Heart left ventricle (tissue), 16 donors: ENCODE measurements around the gene TRRAP. TPM values are rescaled to one million over a fixed set of nuclear protein-coding genes. Genes with fewer than 3 reads are reported as not detected.

Experiments
- ATAC-seq, 4 donors: fragments of 200-7000 bp; cut with Tn5 transposase; one replicate each; pipeline ENCODE4 v1.9.1; 2020 to 2022; ENCODE audit warnings: moderate library complexity in 4 of 4, mild to moderate bottlenecking in 3 of 4, moderate number of reproducible peaks in 1 of 4
- DNase-seq, 5 donors: peaks; one replicate each; pipeline ENCODE4 v3.0.0-alpha.2; 2020
- H3K27ac ChIP-seq, 12 donors: fragments of 200-600 bp; sonication (generic) in 4 of 12; one replicate each; pipeline versions ENCODE4 v1.5.0 to v1.8.0; 2016 to 2022; ENCODE audit warnings: mild to moderate bottlenecking in 2 of 12
- H3K27me3 ChIP-seq, 9 donors: fragments of 200-600 bp; sonication (generic) in 2 of 9; one replicate each; pipeline versions ENCODE4 v1.5.1 to v1.8.0; 2016 to 2022; ENCODE audit warnings: mild to moderate bottlenecking in 3 of 9
- H3K36me3 ChIP-seq, 9 donors: fragments of 200-600 bp; sonication (generic) in 2 of 9; one replicate each; pipeline versions ENCODE4 v1.5.0 to v1.8.0; 2018 to 2022; ENCODE audit warnings: mild to moderate bottlenecking in 2 of 9
- H3K4me1 ChIP-seq, 12 donors: fragments of 200-600 bp; sonication (generic) in 4 of 12; one replicate each; pipeline versions ENCODE4 v1.5.0 to v1.8.0; 2016 to 2022; ENCODE audit warnings: mild to moderate bottlenecking in 3 of 12
- H3K4me3 ChIP-seq, 12 donors: fragments of 200-600 bp; sonication (generic) in 4 of 12; one replicate each; pipeline versions ENCODE4 v1.5.0 to v1.8.0; 2017 to 2022; ENCODE audit warnings: mild to moderate bottlenecking in 9 of 12, moderate library complexity in 4 of 12
- H3K9me3 ChIP-seq, 12 donors: fragments of 200-600 bp; sonication (generic) in 4 of 12; one replicate each; pipeline versions ENCODE4 v1.5.0 to v1.8.0; 2016 to 2022; ENCODE audit warnings: mild to moderate bottlenecking in 1 of 12
- POLR2A ChIP-seq, 2 donors: fragments of 450-650 bp; IDR thresholded peaks; one replicate each; pipeline ENCODE4 v1.6.1; 2017; ENCODE audit warnings: antibody characterized with exemption in 2 of 2, mild to moderate bottlenecking in 2 of 2, moderate library complexity in 2 of 2
- WGBS, 4 donors: extraction: QIAGEN DNeasy Blood & Tissue Kit in 2 of 4; methylation state at CpG; one replicate each; pipeline versions ENCODE4 v1.1.5 to v1.1.7; 2013 to 2018; 5-methylcytosine and 5-hydroxymethylcytosine counted together
- intact Hi-C, 10 donors: fragments of 100-400 bp; cut with DNase I; formaldehyde crosslinking; loops; one replicate each; pipeline versions ENCODE4 v1.11.1 to v1.14.2; 2022
- polyA plus RNA-seq, 2 donors: library from polyadenylated mRNA; stranded (reverse); fragments of 200-250 nt; gene quantifications; one replicate each; pipeline ENCODE4 v1.2.3, GENCODE V29; 2013
- total RNA-seq, 9 donors: library from RNA; depleted of rRNA in 2 of 9; stranded (reverse); fragments of >200 nt in 2 of 9; fragmentation: NEBNext Ultra II Directional in 3 of 9; extraction: Animal tissue kit (Norgen Biotek cat#: 25700) in 3 of 9; gene quantifications; one replicate each; pipeline versions ENCODE4 v1.1.0 to v1.2.4, GENCODE V29; 2016 to 2023
- TF ChIP-seq, protein P1 (sequence below), 12 donors: fragments of 200-600 bp; sonication (generic) in 4 of 12; IDR thresholded peaks; one replicate each; pipeline versions ENCODE4 v1.5.0 to v1.8.0; 2018 to 2022; ENCODE audit warnings: antibody characterized with exemption in 12 of 12, mild to moderate bottlenecking in 5 of 12
- donor health status: ischemic (EF 13 %, LVEDD 7.1; RV severe dilation, severe dysfunction).
- donor health status: healthy with polysubstance abuse.
- donor health status: DM: no; HTN: yes; CAD: no.
- donor health status: DM: no; HTN: no; CAD: no.
- donor health status: ischemic (EF 25% LVEDD 6.9; RV normal size, moderate dysfunction).
- donor health status: ischemic (EF 25% LVEDD 5.7; RV mildly dilated, moderate dysfunction).
- donor health status: healthy.
- donor health status: DM: yes; HTN: yes; CAD: no.
- donor health status: ischemic (EF 35%, LVEDD 5.7; RV mildly dilated, moderate dysfunction).
- donor health status: nonischemic (EF 11% LVEDD 7.7; RV severe dilation, severe dysfunction).
- donor health status: DM: yes; HTN: yes; CAD: no.
- donor health status: PGD.
- donor health status: ischemic (EF 29% LVEDD 5.4; RV normal size, mild dysfunction).
- donor health status: nonischemic (EF 23%, LVEDD 6.1; RV moderate dilation, normal function).

Gene TRRAP
- total and polyA plus RNA-seq, 11 donors, result 9.2 to 29.6 (median 21.6) TPM

DNA sequence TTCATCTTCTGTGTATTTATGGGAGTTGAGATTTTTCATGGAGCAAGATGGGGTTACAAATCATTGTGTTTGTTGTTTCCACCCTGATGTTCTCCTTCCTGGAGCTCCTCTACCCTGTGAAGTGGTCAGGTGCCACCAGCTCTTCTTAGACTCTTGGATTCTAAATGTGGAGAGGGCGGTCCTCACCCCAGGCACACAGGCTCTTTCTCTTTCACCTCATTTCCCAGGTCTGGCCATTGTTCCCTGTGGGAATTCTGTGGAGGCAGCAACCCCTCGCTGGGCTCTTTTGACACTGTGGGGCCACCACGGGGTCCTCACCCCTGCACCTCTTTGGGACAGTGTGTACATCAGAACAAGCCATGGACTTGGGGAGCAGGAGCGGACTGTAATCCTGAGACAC lies 95.9 kb downstream of the TRRAP start:
- Histone ChIP-seq H3K4me3 (no peak overlapping the region), H3K9me3 (no peaks in the 10 kb centered on the region), H3K36me3 (peaks cover 9 to 100% (median 99%) of the 10 kb centered on the region in 9 donors), H3K27me3 (no peaks in the 10 kb centered on the region), H3K27ac (peak overlapping the region in 3 of 12 donors; percentile 62 to 77 (median 73)), H3K4me1 (peaks cover 0 to 12% (median 0%) of the 10 kb centered on the region in 12 donors)
- TF ChIP-seq POLR2A (IDR thresholded peaks at IDR 0.05), result no peak
- TF ChIP-seq, protein P1, sequence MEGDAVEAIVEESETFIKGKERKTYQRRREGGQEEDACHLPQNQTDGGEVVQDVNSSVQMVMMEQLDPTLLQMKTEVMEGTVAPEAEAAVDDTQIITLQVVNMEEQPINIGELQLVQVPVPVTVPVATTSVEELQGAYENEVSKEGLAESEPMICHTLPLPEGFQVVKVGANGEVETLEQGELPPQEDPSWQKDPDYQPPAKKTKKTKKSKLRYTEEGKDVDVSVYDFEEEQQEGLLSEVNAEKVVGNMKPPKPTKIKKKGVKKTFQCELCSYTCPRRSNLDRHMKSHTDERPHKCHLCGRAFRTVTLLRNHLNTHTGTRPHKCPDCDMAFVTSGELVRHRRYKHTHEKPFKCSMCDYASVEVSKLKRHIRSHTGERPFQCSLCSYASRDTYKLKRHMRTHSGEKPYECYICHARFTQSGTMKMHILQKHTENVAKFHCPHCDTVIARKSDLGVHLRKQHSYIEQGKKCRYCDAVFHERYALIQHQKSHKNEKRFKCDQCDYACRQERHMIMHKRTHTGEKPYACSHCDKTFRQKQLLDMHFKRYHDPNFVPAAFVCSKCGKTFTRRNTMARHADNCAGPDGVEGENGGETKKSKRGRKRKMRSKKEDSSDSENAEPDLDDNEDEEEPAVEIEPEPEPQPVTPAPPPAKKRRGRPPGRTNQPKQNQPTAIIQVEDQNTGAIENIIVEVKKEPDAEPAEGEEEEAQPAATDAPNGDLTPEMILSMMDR (IDR thresholded peaks at IDR 0.05), result no peak
- DNase-seq (no peak), ATAC-seq (no peak)
- WGBS, 4 donors, result 90 to 94% (median 93%) methylated on average over 4 of the region's 4 CpGs
- intact Hi-C loops, result loop anchor here in 1 of 10 donors (10.0 kb wide), 1 partner anchor 49 kb away; no protein-coding TSS in a partner anchor

DNA sequence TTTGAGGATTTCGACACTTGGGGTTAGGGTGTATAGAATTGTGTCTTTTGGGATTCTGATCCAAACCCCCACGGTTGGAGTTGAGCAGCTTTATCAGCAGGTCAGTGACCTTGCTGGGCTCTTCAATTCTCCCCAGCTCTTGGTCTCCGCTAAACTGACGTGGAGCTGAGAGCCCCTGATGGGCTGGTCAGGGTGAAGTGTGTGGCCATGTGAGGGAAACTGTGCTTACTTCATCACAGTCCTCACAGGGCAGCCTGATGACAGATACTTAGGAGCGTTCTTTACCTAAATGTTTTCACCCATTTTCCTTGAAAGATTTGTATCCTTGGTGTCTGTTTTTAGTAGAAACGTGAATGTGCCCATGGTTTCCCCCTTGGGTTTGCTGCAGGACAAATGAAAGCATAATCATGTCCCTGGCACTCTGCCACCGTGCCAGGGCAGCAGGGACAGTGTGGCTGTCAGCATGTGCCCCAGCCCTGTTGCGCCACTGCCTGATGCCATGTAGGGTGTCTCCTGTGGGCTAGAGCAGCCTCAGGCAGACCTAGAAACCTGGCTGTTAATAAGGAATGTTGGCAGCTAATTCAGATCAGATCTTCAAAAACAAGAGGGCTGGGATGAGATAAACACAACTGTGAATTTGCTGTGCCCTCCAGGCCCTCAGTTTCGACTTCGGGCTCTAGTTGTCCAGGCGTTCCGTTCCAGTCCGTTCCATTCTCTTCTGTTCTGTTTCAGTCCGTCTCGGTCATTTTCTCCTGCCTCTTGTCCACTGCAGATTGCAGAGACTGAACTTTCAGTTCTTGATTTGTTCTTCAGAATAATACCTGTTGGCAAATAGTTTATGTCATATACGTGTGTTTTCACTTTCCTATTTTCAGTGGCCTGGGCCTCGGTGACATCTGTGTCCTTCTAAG lies 96.8 kb downstream of the TRRAP start:
- Histone ChIP-seq H3K27ac (peak overlapping the region in 10 of 12 donors; percentile 23 to 81 (median 64)), H3K27me3 (no peaks in the 10 kb centered on the region), H3K36me3 (peaks cover 9 to 100% (median 99%) of the 10 kb centered on the region in 9 donors), H3K4me1 (peaks cover 0 to 12% (median 0%) of the 10 kb centered on the region in 12 donors), H3K9me3 (no peaks in the 10 kb centered on the region), H3K4me3 (no peak overlapping the region)
- no peak for TF ChIP-seq POLR2A (IDR thresholded peaks at IDR 0.05)
- TF ChIP-seq, protein P1 (IDR thresholded peaks at IDR 0.05), result no peak
- WGBS, 4 donors, result 62 to 65% (median 63%) methylated on average over 17 of the region's 17 CpGs
- ATAC-seq, result peak; percentile 93 to 96 (median 96)
- intact Hi-C loops, result loop anchor here in 1 of 10 donors (10.0 kb wide), 1 partner anchor 50 kb away; no protein-coding TSS in a partner anchor
- peak; percentile 60 to 85 (median 78) for DNase-seq

DNA sequence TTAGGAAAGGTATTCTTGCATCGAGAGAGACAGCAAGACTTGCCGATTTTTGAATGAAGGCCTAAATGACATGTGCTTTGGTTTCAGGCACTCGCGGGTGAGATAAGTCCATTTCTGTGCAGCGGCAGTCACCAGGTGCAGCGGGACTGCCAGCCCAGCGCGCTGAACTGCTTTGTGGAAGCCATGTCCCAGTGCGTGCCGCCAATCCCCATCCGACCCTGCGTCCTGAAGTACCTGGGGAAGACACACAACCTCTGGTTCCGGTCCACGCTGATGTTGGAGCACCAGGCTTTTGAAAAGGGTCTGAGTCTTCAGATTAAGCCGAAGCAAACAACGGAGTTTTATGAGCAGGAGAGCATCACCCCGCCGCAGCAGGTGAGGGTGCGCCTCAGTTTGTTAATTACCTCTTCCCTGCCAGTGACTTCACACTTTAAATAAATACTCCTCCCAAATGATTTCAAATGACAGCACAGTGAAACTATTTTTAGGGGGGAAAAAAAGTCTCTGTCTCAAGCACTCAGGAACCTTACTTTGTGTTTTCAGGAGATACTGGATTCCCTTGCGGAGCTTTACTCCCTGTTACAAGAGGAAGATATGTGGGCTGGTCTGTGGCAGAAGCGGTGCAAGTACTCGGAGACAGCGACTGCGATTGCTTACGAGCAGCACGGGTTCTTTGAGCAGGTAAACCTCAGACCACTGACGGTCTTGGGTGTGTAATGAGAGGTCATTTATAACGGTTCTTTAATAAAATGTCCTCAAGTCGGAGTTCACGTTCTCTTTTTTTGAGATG lies 98.3 kb downstream of the TRRAP start:
- 96 to 97% (median 97%) methylated on average over 27 to 30 of the region's 30 CpGs for WGBS, 4 donors
- Histone ChIP-seq H3K36me3 (peaks cover 9 to 100% (median 99%) of the 10 kb centered on the region in 9 donors), H3K9me3 (no peaks in the 10 kb centered on the region), H3K4me3 (no peak overlapping the region), H3K27me3 (no peaks in the 10 kb centered on the region), H3K4me1 (peaks cover 0 to 12% (median 0%) of the 10 kb centered on the region in 12 donors), H3K27ac (no peak overlapping the region)
- intact Hi-C loops, result loop anchor here in 1 of 10 donors (10.0 kb wide), 1 partner anchor 52 kb away; no protein-coding TSS in a partner anchor
- DNase-seq (no peak), ATAC-seq (no peak)
- TF ChIP-seq POLR2A (IDR thresholded peaks at IDR 0.05), result no peak

DNA sequence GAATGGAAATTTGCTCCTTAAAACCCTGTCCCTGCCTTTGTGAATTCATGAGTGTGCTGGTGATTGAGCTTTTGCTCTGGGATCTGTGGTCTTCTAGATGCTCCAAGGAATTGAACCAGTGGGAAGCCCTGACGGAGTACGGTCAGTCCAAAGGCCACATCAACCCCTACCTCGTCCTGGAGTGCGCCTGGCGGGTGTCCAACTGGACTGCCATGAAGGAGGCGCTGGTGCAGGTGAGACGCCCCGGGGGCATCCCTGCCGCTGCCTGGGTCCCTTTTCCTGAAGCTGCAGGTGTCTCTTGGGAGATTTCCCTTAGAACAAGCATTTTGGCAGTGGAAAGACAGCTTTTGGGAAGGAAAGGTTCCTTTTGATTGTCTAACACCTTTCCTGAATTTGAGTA lies 100.3 kb downstream of the TRRAP start:
- Histone ChIP-seq H3K27me3 (no peaks in the 10 kb centered on the region), H3K27ac (no peak overlapping the region), H3K9me3 (no peaks in the 10 kb centered on the region), H3K4me1 (peaks cover 0 to 12% (median 0%) of the 10 kb centered on the region in 12 donors), H3K4me3 (no peak overlapping the region), H3K36me3 (peaks cover 9 to 100% (median 99%) of the 10 kb centered on the region in 9 donors)
- ATAC-seq (no peak), DNase-seq (no peak)
- TF ChIP-seq, protein P1 (IDR thresholded peaks at IDR 0.05), result no peak
- TF ChIP-seq POLR2A (IDR thresholded peaks at IDR 0.05), result no peak
- 90 to 95% (median 94%) methylated on average over 3 to 9 of the region's 9 CpGs for WGBS, 4 donors
- intact Hi-C loops, result loop anchor here in 1 of 10 donors (10.0 kb wide), 1 partner anchor 54 kb away; no protein-coding TSS in a partner anchor
